ENCODE measurements around the gene CCHCR1.

- TF ChIP-seq, protein P1, sequence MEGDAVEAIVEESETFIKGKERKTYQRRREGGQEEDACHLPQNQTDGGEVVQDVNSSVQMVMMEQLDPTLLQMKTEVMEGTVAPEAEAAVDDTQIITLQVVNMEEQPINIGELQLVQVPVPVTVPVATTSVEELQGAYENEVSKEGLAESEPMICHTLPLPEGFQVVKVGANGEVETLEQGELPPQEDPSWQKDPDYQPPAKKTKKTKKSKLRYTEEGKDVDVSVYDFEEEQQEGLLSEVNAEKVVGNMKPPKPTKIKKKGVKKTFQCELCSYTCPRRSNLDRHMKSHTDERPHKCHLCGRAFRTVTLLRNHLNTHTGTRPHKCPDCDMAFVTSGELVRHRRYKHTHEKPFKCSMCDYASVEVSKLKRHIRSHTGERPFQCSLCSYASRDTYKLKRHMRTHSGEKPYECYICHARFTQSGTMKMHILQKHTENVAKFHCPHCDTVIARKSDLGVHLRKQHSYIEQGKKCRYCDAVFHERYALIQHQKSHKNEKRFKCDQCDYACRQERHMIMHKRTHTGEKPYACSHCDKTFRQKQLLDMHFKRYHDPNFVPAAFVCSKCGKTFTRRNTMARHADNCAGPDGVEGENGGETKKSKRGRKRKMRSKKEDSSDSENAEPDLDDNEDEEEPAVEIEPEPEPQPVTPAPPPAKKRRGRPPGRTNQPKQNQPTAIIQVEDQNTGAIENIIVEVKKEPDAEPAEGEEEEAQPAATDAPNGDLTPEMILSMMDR (IDR thresholded peaks at IDR 0.05), result no peak
- TF ChIP-seq POLR2A (IDR thresholded peaks at IDR 0.05), result no peak
Observed at GRCh38 chr6:31154436-31154835, 3.2 kb downstream of the CCHCR1 start.

All from prostate gland (tissue), 2 donors.